ENCODE results near the gene AMPD2. TPM values are rescaled to one million over a fixed set of nuclear protein-coding genes. Genes with fewer than 3 reads are reported as not detected.

AMPD2 gene
- total RNA-seq, 4 donors from 2014 or later = 21.3 to 59.7 (median 39.0) TPM

- Histone ChIP-seq H3K27ac (no peak overlapping the region), H3K27me3 (no peaks in the 10 kb centered on the region), H3K4me1 (peaks cover 3 to 25% (median 9%) of the 10 kb centered on the region in 4 donors), H3K4me3 (no peak overlapping the region), H3K9me3 (no peaks in the 10 kb centered on the region), H3K36me3 (no peaks in the 10 kb centered on the region)
- intact Hi-C loops (cut with DNase I; ENCODE audit: low total_unique reads) (loop anchor here (5.0 kb wide), 1 partner anchor 81 kb away; the partner anchor contains the start of gene GNAI3), in situ Hi-C loops (cut with MboI; ENCODE audit: low pct_ligation_motif_present in 1 of 4, low pct_unique_long_range_greater_than_20kb in 1 of 4, low sequenced_read_pairs in 3 of 4) (loop anchor here in 1 of 4 donors (10.0 kb wide), 1 partner anchor 84 kb away; the partner anchor contains the start of gene GNAI3)
- DNase-seq = no peak
- TF ChIP-seq POLR2AphosphoS5 (IDR thresholded peaks at IDR 0.05) = no peak
- no peak for TF ChIP-seq POLR2A (IDR thresholded peaks at IDR 0.05)
- TF ChIP-seq EP300 (IDR thresholded peaks at IDR 0.05; ENCODE audit: low read depth) = no peak
- TF ChIP-seq CTCF (IDR thresholded peaks at IDR 0.05) = no peak
- WGBS, 2 donors (ENCODE audit: low coverage in 1 of 2) = 88% methylated on average over 23 of the region's 23 CpGs; no CpG with 5 or more reads in 1 of the 2 donors
Observed at GRCh38 chr1:109628540-109629321, 9.1 kb downstream of the AMPD2 start.

- Histone ChIP-seq H3K27ac (no peak overlapping the region), H3K27me3 (no peaks in the 10 kb centered on the region), H3K9me3 (no peaks in the 10 kb centered on the region), H3K36me3 (no peaks in the 10 kb centered on the region), H3K4me3 (no peak overlapping the region), H3K4me1 (peaks cover 3 to 20% (median 10%) of the 10 kb centered on the region in 4 donors)
- in situ Hi-C loops (cut with MboI; ENCODE audit: low pct_ligation_motif_present in 1 of 4, low pct_unique_long_range_greater_than_20kb in 1 of 4, low sequenced_read_pairs in 3 of 4) (loop anchor here in 3 of 4 donors (5.0 to 10.0 kb wide), 3 partner anchors 85 to 355 kb away; partner anchors contain the start of genes AHCYL1 (in 1 of the 3) and GNAI3 (in 1 of the 3)), intact Hi-C loops (cut with DNase I; ENCODE audit: low total_unique reads) (loop anchor here (5.0 kb wide), 1 partner anchor 82 kb away; the partner anchor contains the start of gene GNAI3)
- WGBS, 2 donors (ENCODE audit: low coverage in 1 of 2) = 90 to 100% methylated on average over 2 to 10 of the region's 10 CpGs
- TF ChIP-seq EP300 (IDR thresholded peaks at IDR 0.05; ENCODE audit: low read depth) = no peak
- TF ChIP-seq POLR2A (IDR thresholded peaks at IDR 0.05) = no peak
- TF ChIP-seq CTCF (IDR thresholded peaks at IDR 0.05) = no peak
- no peak for TF ChIP-seq POLR2AphosphoS5 (IDR thresholded peaks at IDR 0.05)
- DNase-seq = no peak
Observed at GRCh38 chr1:109629372-109630030, 9.9 kb downstream of the AMPD2 start.

GRCh38 chr1:109630081-109630897, 10.7 kb downstream of the AMPD2 start:
- Histone ChIP-seq H3K4me1 (peaks cover 3 to 20% (median 10%) of the 10 kb centered on the region in 4 donors), H3K4me3 (no peak overlapping the region), H3K9me3 (no peaks in the 10 kb centered on the region), H3K36me3 (no peaks in the 10 kb centered on the region), H3K27me3 (no peaks in the 10 kb centered on the region), H3K27ac (no peak overlapping the region)
- intact Hi-C loops (cut with DNase I; ENCODE audit: low total_unique reads) = no loop called here
- WGBS, 2 donors (ENCODE audit: low coverage in 1 of 2) = 93 to 94% methylated on average over 2 to 22 of the region's 30 CpGs
- no peak for TF ChIP-seq POLR2A (IDR thresholded peaks at IDR 0.05)
- peak in 3 of 5 experiments; percentile 39 to 48 (median 45) for TF ChIP-seq CTCF (IDR thresholded peaks at IDR 0.05)
- TF ChIP-seq POLR2AphosphoS5 (IDR thresholded peaks at IDR 0.05) = no peak
- no peak for TF ChIP-seq EP300 (IDR thresholded peaks at IDR 0.05; ENCODE audit: low read depth)
- in situ Hi-C loops (cut with MboI; ENCODE audit: low pct_ligation_motif_present in 1 of 4, low pct_unique_long_range_greater_than_20kb in 1 of 4, low sequenced_read_pairs in 3 of 4) = loop anchor here in 2 of 4 donors (5.0 to 10.0 kb wide), 2 partner anchors 88 to 355 kb away; partner anchors contain the start of gene AHCYL1 (in 1 of the 2)
- DNase-seq = no peak

All from transverse colon (tissue), 4 donors.